ENCODE results near the gene ZNF19. TPM values are rescaled to one million over a fixed set of nuclear protein-coding genes. Genes with fewer than 3 reads are reported as not detected.

The ZNF19 gene
- total and polyA plus RNA-seq, 9 of the 15 experiments (the other 6 are each of a cell fraction or from before 2014, with no cell fraction given): 1.2 to 2.8 (median 1.8) TPM

DNA sequence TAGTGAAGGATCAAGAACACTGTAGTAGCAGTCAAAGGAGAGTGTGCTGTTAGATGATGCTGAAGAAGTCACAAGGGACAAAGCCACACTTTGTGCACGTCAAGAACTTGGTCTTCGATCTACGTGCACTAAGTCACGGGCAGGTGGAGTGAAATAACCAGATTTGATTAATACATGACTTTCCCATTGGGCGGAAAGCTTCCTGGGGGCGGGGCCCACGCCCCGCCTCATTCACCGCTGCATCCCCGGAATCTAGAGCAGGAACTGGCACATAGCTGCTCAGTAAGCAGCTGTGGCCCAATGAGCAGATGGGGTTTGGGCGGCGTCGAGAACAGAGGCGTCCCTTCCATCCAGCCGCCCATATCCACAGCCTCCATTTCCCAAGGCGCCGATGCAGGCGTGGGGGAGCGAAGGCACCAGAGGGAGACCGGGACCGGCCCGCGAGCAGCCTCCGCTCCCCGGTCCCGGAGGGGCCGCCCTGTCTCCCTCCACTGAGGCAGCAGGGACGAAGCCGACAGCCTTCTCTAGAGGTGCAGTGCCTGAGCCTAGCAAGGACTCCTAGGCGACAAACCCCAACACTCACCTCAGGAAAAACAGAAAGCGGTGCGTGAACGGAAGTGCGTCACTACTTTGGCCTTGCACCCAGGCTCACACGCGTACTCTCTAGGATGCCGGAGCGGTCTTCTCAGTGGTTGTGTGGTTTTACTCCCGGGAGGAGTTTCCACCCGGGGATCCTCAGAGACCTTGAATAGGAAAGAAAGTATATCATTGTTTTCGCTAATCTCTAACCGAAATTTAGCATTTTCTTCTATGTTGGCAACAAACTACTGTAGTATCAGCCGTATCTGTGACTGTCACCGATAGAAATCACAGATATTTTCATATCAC lies 4.9 kb downstream of the ZNF19 start (continued):
- TF ChIP-seq, protein P1, sequence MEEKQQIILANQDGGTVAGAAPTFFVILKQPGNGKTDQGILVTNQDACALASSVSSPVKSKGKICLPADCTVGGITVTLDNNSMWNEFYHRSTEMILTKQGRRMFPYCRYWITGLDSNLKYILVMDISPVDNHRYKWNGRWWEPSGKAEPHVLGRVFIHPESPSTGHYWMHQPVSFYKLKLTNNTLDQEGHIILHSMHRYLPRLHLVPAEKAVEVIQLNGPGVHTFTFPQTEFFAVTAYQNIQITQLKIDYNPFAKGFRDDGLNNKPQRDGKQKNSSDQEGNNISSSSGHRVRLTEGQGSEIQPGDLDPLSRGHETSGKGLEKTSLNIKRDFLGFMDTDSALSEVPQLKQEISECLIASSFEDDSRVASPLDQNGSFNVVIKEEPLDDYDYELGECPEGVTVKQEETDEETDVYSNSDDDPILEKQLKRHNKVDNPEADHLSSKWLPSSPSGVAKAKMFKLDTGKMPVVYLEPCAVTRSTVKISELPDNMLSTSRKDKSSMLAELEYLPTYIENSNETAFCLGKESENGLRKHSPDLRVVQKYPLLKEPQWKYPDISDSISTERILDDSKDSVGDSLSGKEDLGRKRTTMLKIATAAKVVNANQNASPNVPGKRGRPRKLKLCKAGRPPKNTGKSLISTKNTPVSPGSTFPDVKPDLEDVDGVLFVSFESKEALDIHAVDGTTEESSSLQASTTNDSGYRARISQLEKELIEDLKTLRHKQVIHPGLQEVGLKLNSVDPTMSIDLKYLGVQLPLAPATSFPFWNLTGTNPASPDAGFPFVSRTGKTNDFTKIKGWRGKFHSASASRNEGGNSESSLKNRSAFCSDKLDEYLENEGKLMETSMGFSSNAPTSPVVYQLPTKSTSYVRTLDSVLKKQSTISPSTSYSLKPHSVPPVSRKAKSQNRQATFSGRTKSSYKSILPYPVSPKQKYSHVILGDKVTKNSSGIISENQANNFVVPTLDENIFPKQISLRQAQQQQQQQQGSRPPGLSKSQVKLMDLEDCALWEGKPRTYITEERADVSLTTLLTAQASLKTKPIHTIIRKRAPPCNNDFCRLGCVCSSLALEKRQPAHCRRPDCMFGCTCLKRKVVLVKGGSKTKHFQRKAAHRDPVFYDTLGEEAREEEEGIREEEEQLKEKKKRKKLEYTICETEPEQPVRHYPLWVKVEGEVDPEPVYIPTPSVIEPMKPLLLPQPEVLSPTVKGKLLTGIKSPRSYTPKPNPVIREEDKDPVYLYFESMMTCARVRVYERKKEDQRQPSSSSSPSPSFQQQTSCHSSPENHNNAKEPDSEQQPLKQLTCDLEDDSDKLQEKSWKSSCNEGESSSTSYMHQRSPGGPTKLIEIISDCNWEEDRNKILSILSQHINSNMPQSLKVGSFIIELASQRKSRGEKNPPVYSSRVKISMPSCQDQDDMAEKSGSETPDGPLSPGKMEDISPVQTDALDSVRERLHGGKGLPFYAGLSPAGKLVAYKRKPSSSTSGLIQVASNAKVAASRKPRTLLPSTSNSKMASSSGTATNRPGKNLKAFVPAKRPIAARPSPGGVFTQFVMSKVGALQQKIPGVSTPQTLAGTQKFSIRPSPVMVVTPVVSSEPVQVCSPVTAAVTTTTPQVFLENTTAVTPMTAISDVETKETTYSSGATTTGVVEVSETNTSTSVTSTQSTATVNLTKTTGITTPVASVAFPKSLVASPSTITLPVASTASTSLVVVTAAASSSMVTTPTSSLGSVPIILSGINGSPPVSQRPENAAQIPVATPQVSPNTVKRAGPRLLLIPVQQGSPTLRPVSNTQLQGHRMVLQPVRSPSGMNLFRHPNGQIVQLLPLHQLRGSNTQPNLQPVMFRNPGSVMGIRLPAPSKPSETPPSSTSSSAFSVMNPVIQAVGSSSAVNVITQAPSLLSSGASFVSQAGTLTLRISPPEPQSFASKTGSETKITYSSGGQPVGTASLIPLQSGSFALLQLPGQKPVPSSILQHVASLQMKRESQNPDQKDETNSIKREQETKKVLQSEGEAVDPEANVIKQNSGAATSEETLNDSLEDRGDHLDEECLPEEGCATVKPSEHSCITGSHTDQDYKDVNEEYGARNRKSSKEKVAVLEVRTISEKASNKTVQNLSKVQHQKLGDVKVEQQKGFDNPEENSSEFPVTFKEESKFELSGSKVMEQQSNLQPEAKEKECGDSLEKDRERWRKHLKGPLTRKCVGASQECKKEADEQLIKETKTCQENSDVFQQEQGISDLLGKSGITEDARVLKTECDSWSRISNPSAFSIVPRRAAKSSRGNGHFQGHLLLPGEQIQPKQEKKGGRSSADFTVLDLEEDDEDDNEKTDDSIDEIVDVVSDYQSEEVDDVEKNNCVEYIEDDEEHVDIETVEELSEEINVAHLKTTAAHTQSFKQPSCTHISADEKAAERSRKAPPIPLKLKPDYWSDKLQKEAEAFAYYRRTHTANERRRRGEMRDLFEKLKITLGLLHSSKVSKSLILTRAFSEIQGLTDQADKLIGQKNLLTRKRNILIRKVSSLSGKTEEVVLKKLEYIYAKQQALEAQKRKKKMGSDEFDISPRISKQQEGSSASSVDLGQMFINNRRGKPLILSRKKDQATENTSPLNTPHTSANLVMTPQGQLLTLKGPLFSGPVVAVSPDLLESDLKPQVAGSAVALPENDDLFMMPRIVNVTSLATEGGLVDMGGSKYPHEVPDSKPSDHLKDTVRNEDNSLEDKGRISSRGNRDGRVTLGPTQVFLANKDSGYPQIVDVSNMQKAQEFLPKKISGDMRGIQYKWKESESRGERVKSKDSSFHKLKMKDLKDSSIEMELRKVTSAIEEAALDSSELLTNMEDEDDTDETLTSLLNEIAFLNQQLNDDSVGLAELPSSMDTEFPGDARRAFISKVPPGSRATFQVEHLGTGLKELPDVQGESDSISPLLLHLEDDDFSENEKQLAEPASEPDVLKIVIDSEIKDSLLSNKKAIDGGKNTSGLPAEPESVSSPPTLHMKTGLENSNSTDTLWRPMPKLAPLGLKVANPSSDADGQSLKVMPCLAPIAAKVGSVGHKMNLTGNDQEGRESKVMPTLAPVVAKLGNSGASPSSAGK (IDR thresholded peaks at IDR 0.05): peak; percentile 26; the same call in 1 of the 2 replicates
- no peak for TF ChIP-seq RBM25 (IDR thresholded peaks at IDR 0.05; ENCODE audit: low read depth, low read length, severe bottlenecking)
- peak in 1 of 2 experiments; percentile 73; a peak in 2 of 4 replicates for TF ChIP-seq RCOR1 (IDR thresholded peaks at IDR 0.05; ENCODE audit: borderline replicate concordance in 1 of 2, low read depth in 2 of 2, low read length in 2 of 2)
- TF ChIP-seq ARID3B (CRISPR knock-in tag; IDR thresholded peaks at IDR 0.05; ENCODE audit: borderline replicate concordance): 0 out of 2 replicates have a peak, but pooled peaks have one; percentile 57
- peak; percentile 76 for TF ChIP-seq KDM5B (IDR thresholded peaks at IDR 0.05; ENCODE audit: insufficient replicate concordance, low read depth, low read length)
- TF ChIP-seq, protein P2, sequence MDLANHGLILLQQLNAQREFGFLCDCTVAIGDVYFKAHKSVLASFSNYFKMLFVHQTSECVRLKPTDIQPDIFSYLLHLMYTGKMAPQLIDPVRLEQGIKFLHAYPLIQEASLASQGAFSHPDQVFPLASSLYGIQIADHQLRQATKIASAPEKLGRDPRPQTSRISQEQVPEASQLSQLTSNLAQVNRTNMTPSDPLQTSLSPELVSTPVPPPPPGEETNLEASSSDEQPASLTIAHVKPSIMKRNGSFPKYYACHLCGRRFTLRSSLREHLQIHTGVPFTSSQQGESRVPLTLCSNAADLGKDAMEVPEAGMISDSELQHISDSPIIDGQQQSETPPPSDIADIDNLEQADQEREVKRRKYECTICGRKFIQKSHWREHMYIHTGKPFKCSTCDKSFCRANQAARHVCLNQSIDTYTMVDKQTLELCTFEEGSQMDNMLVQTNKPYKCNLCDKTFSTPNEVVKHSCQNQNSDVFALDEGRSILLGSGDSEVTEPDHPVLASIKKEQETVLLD (IDR thresholded peaks at IDR 0.05): no peak
- TF ChIP-seq ESRRA (IDR thresholded peaks at IDR 0.05; ENCODE audit: borderline replicate concordance, low read depth): peak; percentile 63; the same call in 1 of the 2 replicates
- TF ChIP-seq SP1 (CRISPR knock-in tag; IDR thresholded peaks at IDR 0.05): peak; percentile 37; the same call in 1 of the 2 replicates
- TF ChIP-seq ZNF146 (CRISPR knock-in tag; IDR thresholded peaks at IDR 0.05; ENCODE audit: unreplicated experiment): no peak
- TF ChIP-seq ZNF143 (CRISPR knock-in tag; IDR thresholded peaks at IDR 0.05): no peak
- TF ChIP-seq EP400 (IDR thresholded peaks at IDR 0.05): peak; percentile 60
